Measurements from ENCODE around the gene PNPLA2. TPM values are rescaled to one million over a fixed set of nuclear protein-coding genes. Genes with fewer than 3 reads are reported as not detected.

The PNPLA2 gene
- total RNA-seq, 1 experiment from 2014 or later, result 66.5 TPM

- TF ChIP-seq ZBTB43 (CRISPR knock-in tag; IDR thresholded peaks at IDR 0.05) (no peak), OVOL2 (CRISPR knock-in tag; IDR thresholded peaks at IDR 0.05; ENCODE audit: borderline replicate concordance) (no peak), FOXP4 (CRISPR knock-in tag; IDR thresholded peaks at IDR 0.05) (peak; percentile 81; the same call in 1 of the 2 replicates), ATF6 (CRISPR knock-in tag; IDR thresholded peaks at IDR 0.05) (no peak), USF1 (CRISPR knock-in tag; IDR thresholded peaks at IDR 0.05) (peak; percentile 86), E2F5 (CRISPR knock-in tag; IDR thresholded peaks at IDR 0.05) (peak; percentile 91), ERG (CRISPR knock-in tag; IDR thresholded peaks at IDR 0.05) (no peak), HMGXB4 (CRISPR knock-in tag; IDR thresholded peaks at IDR 0.05) (peak; percentile 79; the same call in 1 of the 2 replicates), TEAD4 (CRISPR knock-in tag; IDR thresholded peaks at IDR 0.05) (no peak), SMAD3 (CRISPR knock-in tag; IDR thresholded peaks at IDR 0.05; ENCODE audit: borderline replicate concordance) (no peak), TP53 (CRISPR knock-in tag; IDR thresholded peaks at IDR 0.05) (no peak; the same call in 1 of the 2 replicates), CBFB (CRISPR knock-in tag; IDR thresholded peaks at IDR 0.05; ENCODE audit: low read depth) (0 out of 2 replicates have a peak, but pooled peaks have one; percentile 44), JUN (CRISPR knock-in tag; IDR thresholded peaks at IDR 0.05) (0 out of 2 replicates have a peak, but pooled peaks have one; percentile 2), NFYB (CRISPR knock-in tag; conservative IDR thresholded peaks at IDR 0.05; ENCODE audit: low read depth) (no peak), GRHL2 (CRISPR knock-in tag; IDR thresholded peaks at IDR 0.05; ENCODE audit: insufficient replicate concordance, severe bottlenecking) (no peak), SP1 (CRISPR knock-in tag; conservative IDR thresholded peaks at IDR 0.05) (peak; percentile 69), ZMAT4 (CRISPR knock-in tag; IDR thresholded peaks at IDR 0.05) (no peak), TCF7 (CRISPR knock-in tag; IDR thresholded peaks at IDR 0.05; ENCODE audit: low read depth) (peak; percentile 64; the same call in 1 of the 2 replicates), PREB (CRISPR knock-in tag; IDR thresholded peaks at IDR 0.05; ENCODE audit: borderline replicate concordance) (no peak), ZNF232 (CRISPR knock-in tag; IDR thresholded peaks at IDR 0.05) (peak; percentile 18; the same call in 1 of the 2 replicates), ZBTB21 (CRISPR knock-in tag; IDR thresholded peaks at IDR 0.05; ENCODE audit: borderline replicate concordance) (no peak), AR (CRISPR knock-in tag; IDR thresholded peaks at IDR 0.05) (no peak)
Measured at GRCh38 chr11:777288-778255, 41.1 kb upstream of the PNPLA2 start, which contains the start of gene GATD1 (continued).
